Suprapubic skin (tissue), 4 donors: ENCODE measurements around the gene CHPF. TPM values are rescaled to one million over a fixed set of nuclear protein-coding genes. Genes with fewer than 3 reads are reported as not detected.

Experiments used
- DNase-seq, 2 donors: peaks; one replicate each; pipeline ENCODE4 v3.0.0-alpha.2; 2019; ENCODE audit warnings: low spot score in 2 of 2
- H3K27ac ChIP-seq: fragments of 200-600 bp; sonication (generic); one replicate; pipeline ENCODE4 v1.5.1; 2019
- H3K27me3 ChIP-seq: fragments of 200-600 bp; sonication (generic); one replicate; pipeline ENCODE4 v1.5.1; 2019
- H3K36me3 ChIP-seq: fragments of 200-600 bp; sonication (generic); one replicate; pipeline ENCODE4 v1.5.1; 2019
- H3K4me1 ChIP-seq: fragments of 200-600 bp; sonication (generic); one replicate; pipeline ENCODE4 v1.5.1; 2019
- H3K4me3 ChIP-seq: fragments of 200-600 bp; sonication (generic); one replicate; pipeline ENCODE4 v1.5.1; 2019; ENCODE audit warnings: mild to moderate bottlenecking
- H3K9me3 ChIP-seq: fragments of 200-600 bp; sonication (generic); one replicate; pipeline ENCODE4 v1.5.1; 2019
- EP300 ChIP-seq: sonication (generic); formaldehyde crosslinking; IDR thresholded peaks from one replicate; pipeline ENCODE4 v1.6.1; 2017; ENCODE audit warnings: antibody characterized with exemption
- POLR2A ChIP-seq, 2 donors: fragments of 450-650 bp; IDR thresholded peaks; one replicate each; pipeline ENCODE4 v1.6.1; 2017; ENCODE audit warnings: antibody characterized with exemption in 2 of 2, mild to moderate bottlenecking in 2 of 2, moderate library complexity in 2 of 2
- POLR2AphosphoS5 ChIP-seq, 3 donors: sonication (generic); formaldehyde crosslinking; IDR thresholded peaks; one replicate each; pipeline ENCODE4 v1.6.1; 2017; ENCODE audit warnings: antibody characterized with exemption in 3 of 3
- WGBS: methylation state at CpG from one replicate; pipeline ENCODE4 v1.1.5; 2018; 5-methylcytosine and 5-hydroxymethylcytosine counted together
- total RNA-seq, 4 donors: library from RNA; depleted of rRNA; stranded (reverse); fragments of >200 nt; gene quantifications; one replicate each; pipeline ENCODE4 v1.1.0, GENCODE V29; 2016
- TF ChIP-seq, protein P1 (sequence below), 2 donors: fragments of 200-600 bp in 1 of 2; fragments of 450-650 bp in 1 of 2; sonication (generic) in 1 of 2; IDR thresholded peaks; one replicate each; pipeline ENCODE4 v1.5.1; 2016 to 2019; ENCODE audit warnings: antibody characterized with exemption in 2 of 2, mild to moderate bottlenecking in 1 of 2, moderate library complexity in 1 of 2

Gene CHPF
- total RNA-seq, 4 donors from 2014 or later, result 28.8 to 62.1 (median 49.3) TPM

DNA sequence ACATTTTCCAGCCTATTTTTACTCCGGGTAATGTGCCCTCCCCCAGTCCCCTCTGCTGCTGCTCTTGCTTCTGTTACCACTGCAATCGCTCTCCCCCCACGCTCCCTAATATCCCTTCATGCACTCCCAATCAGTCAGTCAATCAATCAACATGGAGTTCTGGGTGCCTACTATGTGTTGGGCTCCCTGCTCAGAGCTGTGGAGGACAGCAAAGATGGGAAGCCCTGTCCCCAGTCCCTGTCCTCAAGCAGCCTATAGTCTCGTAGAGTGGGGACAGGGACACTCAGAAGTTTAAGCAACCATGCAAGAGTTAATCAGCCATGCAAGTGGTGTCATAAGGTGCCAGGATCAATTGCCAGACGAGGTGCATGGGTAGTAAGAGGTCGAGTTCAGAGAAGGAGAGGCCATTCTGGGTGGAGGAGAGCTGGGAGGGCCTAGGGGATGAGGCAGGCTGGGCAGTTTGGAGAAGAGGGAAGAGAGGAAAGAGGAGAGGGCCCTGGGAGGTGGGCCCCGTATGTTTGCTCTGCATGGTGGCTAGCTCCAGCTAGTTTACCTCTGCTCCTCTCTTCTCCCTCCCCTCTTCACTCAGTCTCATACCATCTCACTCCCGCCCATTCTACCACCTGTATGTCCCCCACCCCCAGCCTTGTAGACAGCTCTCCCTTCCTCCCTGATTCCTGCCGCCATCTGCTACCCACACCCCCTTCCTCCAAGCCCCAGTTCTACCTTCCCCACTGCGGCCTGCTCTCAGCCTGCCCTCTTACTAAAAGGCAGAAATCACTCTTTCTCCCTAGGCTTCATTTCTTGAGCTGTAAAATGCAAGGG is 25.4 kb downstream of the CHPF start:
- Histone ChIP-seq H3K4me1 (peaks cover 29% of the 10 kb centered on the region), H3K27me3 (peaks cover 83% of the 10 kb centered on the region), H3K27ac (no peak overlapping the region), H3K9me3 (no peaks in the 10 kb centered on the region), H3K36me3 (no peaks in the 10 kb centered on the region), H3K4me3 (no peak overlapping the region)
- TF ChIP-seq, protein P1, sequence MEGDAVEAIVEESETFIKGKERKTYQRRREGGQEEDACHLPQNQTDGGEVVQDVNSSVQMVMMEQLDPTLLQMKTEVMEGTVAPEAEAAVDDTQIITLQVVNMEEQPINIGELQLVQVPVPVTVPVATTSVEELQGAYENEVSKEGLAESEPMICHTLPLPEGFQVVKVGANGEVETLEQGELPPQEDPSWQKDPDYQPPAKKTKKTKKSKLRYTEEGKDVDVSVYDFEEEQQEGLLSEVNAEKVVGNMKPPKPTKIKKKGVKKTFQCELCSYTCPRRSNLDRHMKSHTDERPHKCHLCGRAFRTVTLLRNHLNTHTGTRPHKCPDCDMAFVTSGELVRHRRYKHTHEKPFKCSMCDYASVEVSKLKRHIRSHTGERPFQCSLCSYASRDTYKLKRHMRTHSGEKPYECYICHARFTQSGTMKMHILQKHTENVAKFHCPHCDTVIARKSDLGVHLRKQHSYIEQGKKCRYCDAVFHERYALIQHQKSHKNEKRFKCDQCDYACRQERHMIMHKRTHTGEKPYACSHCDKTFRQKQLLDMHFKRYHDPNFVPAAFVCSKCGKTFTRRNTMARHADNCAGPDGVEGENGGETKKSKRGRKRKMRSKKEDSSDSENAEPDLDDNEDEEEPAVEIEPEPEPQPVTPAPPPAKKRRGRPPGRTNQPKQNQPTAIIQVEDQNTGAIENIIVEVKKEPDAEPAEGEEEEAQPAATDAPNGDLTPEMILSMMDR (IDR thresholded peaks at IDR 0.05), result no peak
- TF ChIP-seq EP300 (no peak), POLR2A (IDR thresholded peaks at IDR 0.05) (no peak), POLR2AphosphoS5 (IDR thresholded peaks at IDR 0.05) (no peak)
- DNase-seq, result no peak
- WGBS, result 64% methylated on average over 10 of the region's 10 CpGs

DNA sequence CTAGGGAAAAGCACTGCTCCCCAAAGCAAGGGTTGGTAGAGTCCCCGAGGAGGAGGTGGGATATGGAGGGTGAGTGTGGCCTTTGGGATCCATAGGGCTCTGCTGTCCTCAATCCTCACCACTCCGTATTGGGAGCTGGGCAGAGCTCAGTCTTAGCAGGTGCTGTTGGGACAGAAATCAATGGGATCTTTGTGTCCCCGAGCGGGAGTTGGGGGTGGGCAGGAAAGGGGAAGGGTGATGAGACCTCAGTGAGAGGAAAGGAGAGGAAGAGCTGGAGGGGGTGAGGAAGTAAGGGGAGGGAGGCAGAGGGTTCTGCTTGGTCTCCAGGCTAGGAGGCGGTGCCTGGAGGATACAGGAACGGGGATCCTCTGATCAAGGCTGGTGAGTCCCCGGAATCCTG is 26.7 kb downstream of the CHPF start:
- Histone ChIP-seq H3K4me3 (no peak overlapping the region), H3K36me3 (no peaks in the 10 kb centered on the region), H3K27ac (no peak overlapping the region), H3K9me3 (no peaks in the 10 kb centered on the region), H3K27me3 (peaks cover 83% of the 10 kb centered on the region), H3K4me1 (peaks cover 16% of the 10 kb centered on the region)
- TF ChIP-seq POLR2A (IDR thresholded peaks at IDR 0.05) (no peak), POLR2AphosphoS5 (IDR thresholded peaks at IDR 0.05) (no peak), EP300 (no peak)
- TF ChIP-seq, protein P1 (IDR thresholded peaks at IDR 0.05), result no peak
- 50% methylated on average over 7 of the region's 7 CpGs for WGBS
- DNase-seq, result no peak

DNA sequence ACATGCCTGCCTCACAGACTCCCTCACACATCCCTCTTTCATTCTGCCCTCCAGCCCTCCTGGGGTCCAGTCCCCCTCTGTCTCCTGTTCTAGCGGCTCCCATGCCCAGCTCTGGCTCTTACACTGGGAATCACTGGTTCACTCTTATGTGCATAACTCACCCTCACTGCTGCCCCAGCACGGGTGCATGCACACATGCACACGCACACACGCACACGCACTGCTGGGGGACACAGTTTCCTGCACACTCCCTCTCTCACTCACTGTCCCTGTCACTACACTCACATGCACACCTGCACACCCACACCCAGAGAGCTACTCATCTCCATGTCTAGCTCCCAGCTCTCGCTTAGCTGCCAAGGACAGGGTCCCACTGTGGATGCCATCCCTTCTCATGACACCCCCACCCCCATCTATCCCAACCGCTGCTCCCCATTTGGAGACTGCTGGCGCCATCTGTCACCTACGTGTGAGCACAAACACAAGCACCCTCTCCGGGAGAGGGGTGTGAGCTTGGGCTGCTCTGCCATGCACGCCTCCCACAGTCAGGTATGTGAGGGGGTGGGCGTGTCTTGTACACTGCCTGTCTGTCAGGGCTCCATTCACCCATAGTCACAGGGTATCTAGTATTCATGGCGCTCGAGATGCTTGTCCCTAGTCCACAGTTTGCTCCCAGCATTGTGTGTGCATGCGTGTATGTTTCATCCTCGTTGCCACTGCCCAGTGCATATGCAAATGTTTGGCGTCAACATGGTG is 27.6 kb downstream of the CHPF start:
- H3K27ac ChIP-seq, result no peak overlapping the region
- H3K4me1 ChIP-seq, result peaks cover 11% of the 10 kb centered on the region
- no peak for DNase-seq
- TF ChIP-seq POLR2A (IDR thresholded peaks at IDR 0.05), result no peak
- no peak for TF ChIP-seq EP300
- TF ChIP-seq, protein P1 (IDR thresholded peaks at IDR 0.05), result no peak
- no peak for TF ChIP-seq POLR2AphosphoS5 (IDR thresholded peaks at IDR 0.05)
- H3K27me3 ChIP-seq, result peaks cover 83% of the 10 kb centered on the region
- no peaks in the 10 kb centered on the region for H3K36me3 ChIP-seq
- H3K4me3 ChIP-seq, result no peak overlapping the region
- no peaks in the 10 kb centered on the region for H3K9me3 ChIP-seq
- WGBS, result 75% methylated on average over 15 of the region's 17 CpGs

DNA sequence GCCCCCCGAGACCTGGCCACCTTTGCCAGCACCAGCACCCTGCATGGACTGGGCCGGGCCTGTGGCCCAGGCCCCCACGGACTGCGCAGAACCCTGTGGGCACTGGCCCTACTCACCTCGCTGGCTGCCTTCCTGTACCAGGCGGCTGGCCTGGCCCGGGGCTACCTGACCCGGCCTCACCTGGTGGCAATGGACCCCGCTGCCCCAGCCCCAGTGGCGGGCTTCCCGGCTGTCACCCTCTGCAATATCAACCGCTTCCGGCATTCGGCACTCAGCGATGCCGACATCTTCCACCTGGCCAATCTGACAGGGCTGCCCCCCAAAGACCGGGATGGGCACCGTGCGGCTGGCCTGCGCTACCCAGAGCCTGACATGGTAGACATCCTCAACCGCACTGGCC is 28.8 kb downstream of the CHPF start:
- H3K27me3 ChIP-seq, result peaks cover 93% of the 10 kb centered on the region
- no peak overlapping the region for H3K4me3 ChIP-seq
- H3K9me3 ChIP-seq, result no peaks in the 10 kb centered on the region
- H3K4me1 ChIP-seq, result peaks cover 17% of the 10 kb centered on the region
- TF ChIP-seq POLR2A (IDR thresholded peaks at IDR 0.05) (no peak), EP300 (no peak), POLR2AphosphoS5 (IDR thresholded peaks at IDR 0.05) (no peak)
- TF ChIP-seq, protein P1 (IDR thresholded peaks at IDR 0.05), result no peak
- no peak for DNase-seq
- WGBS, result 81% methylated on average over 13 of the region's 21 CpGs
- H3K27ac ChIP-seq, result no peak overlapping the region
- no peaks in the 10 kb centered on the region for H3K36me3 ChIP-seq

DNA sequence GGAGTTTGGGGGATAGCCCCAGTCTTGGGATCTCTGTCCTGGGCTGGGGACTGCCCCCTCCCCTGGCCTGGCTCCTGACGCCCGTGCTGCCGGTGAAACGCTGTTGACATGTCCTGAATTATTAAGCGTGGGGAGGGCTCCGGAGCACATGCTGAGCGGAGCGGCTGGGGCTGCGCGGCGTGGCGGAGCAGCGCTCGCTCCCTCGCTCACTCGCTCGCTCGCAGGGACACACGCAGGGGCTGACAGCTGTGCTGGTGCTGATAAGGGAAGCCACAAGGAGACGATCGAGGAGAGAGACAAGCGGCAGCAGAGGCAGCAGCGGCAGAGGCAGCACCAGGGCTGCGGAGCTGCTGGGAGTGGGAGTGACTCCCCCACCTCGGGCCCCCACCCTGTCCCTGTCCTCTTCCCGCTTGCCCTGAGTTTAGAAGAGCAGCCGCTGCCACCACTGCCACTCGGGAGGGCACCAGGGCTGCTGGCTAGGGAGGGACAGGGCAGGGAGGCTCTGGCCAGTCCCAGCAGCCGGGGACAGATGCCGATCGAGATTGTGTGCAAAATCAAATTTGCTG is 29.3 kb downstream of the CHPF start, which contains the start of gene ASIC4:
TSS of gene ASIC4 (plus strand) at position 287 of the 566 bp plus-strand sequence. CDS start at position 530, 243 bp downstream.
- 12% methylated on average over 19 of the region's 31 CpGs for WGBS
- DNase-seq, result no peak

More for the DNA sequence above, 29.3 kb downstream of the CHPF start, which contains the start of gene ASIC4:
- Histone ChIP-seq H3K36me3 (no peaks in the 10 kb centered on the region), H3K27ac (no peak within 1 kb of the TSS), H3K27me3 (peaks cover 94% of the 10 kb centered on the region), H3K4me3 (no peak within 1 kb of the TSS), H3K9me3 (no peaks in the 10 kb centered on the region), H3K4me1 (peaks cover 22% of the 10 kb centered on the region)
- TF ChIP-seq, protein P1 (IDR thresholded peaks at IDR 0.05), result no peak
- no peak for TF ChIP-seq EP300
- TF ChIP-seq POLR2A (IDR thresholded peaks at IDR 0.05), result no peak
- TF ChIP-seq POLR2AphosphoS5 (IDR thresholded peaks at IDR 0.05), result no peak
